ENCODE results near the gene BPI. TPM values are rescaled to one million over a fixed set of nuclear protein-coding genes. Genes with fewer than 3 reads are reported as not detected.

Gene BPI
- total and polyA plus RNA-seq, 2 experiments from 2014 or later: 0.10 TPM; not detected in 1

DNA sequence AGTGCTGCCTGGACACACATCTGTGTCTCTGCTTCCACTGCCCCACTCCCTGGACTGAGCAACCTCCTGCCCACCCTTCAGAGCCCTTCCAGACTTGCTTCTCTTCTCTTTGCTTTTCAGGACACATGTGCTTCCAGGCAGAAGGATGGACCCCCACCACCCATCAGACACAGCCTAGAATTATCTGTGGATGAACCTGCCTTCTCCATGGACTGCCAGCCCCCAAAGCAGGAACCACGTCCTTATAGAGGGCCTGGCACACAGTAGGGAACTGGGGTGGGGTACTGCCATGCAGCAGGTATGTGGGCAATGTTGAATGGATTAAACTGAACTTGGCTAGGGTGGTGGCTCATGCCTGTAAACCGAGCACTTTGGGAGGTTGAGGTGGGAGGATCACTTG, 47.0 kb upstream of the BPI start:
- Histone ChIP-seq H3K36me3 (ENCODE audit: low read depth) (no peaks in the 10 kb centered on the region), H3K4me2 (ENCODE audit: unreplicated experiment) (no peak overlapping the region), H3K4me1 (ENCODE audit: insufficient read depth) (peaks cover 41% of the 10 kb centered on the region), H3K9me2 (ENCODE audit: insufficient read depth) (no peaks in the 10 kb centered on the region), H3K79me2 (ENCODE audit: insufficient read depth) (peaks cover 25% of the 10 kb centered on the region), H2AFZ (no peak overlapping the region), H3K27ac (peak overlapping the region; percentile 59), H3K9me3 (ENCODE audit: low read depth) (no peaks in the 10 kb centered on the region), H3K4me3 (no peak overlapping the region), H4K20me1 (ENCODE audit: insufficient read depth) (no peaks in the 10 kb centered on the region), H3F3A (ENCODE audit: insufficient read depth) (peaks cover 29% of the 10 kb centered on the region), H3K27me3 (replicated peaks; ENCODE audit: insufficient read depth) (no peaks in the 10 kb centered on the region), H3K9ac (no peak overlapping the region)
- 75 to 81% methylated on average over 2 of the region's 2 CpGs for WGBS, 2 experiments (ENCODE audit: low coverage in 1 of 2, low lambda C conversion rate in 2 of 2, missing lambda C conversion rate in 2 of 2)
- in situ Hi-C loops (cut with MboI): no loop called here
- TF ChIP-seq EZH2 (IDR thresholded peaks at IDR 0.05; ENCODE audit: insufficient read depth, poor library complexity, severe bottlenecking) (no peak), EZH2phosphoT487 (IDR thresholded peaks at IDR 0.05; ENCODE audit: insufficient read depth, low read depth) (no peak)
- DNase-seq: no peak

GRCh38 chr20:38258545-38259215, 45.3 kb upstream of the BPI start:
- Histone ChIP-seq H3K9me3 (ENCODE audit: low read depth) (no peaks in the 10 kb centered on the region), H3K9me2 (ENCODE audit: insufficient read depth) (no peaks in the 10 kb centered on the region), H4K20me1 (ENCODE audit: insufficient read depth) (no peaks in the 10 kb centered on the region), H3K4me1 (ENCODE audit: insufficient read depth) (peaks cover 32% of the 10 kb centered on the region), H2AFZ (no peak overlapping the region), H3K4me3 (no peak overlapping the region), H3K27me3 (replicated peaks; ENCODE audit: insufficient read depth) (no peaks in the 10 kb centered on the region), H3K4me2 (ENCODE audit: unreplicated experiment) (no peak overlapping the region), H3K27ac (peak overlapping the region; percentile 59; the same call in 1 of the 2 replicates), H3F3A (ENCODE audit: insufficient read depth) (peaks cover 29% of the 10 kb centered on the region), H3K36me3 (ENCODE audit: low read depth) (no peaks in the 10 kb centered on the region), H3K9ac (no peak overlapping the region), H3K79me2 (ENCODE audit: insufficient read depth) (peaks cover 17% of the 10 kb centered on the region; the same call in 1 of the 2 replicates)
- in situ Hi-C loops (cut with MboI): no loop called here
- WGBS, 2 experiments (ENCODE audit: low coverage in 1 of 2, low lambda C conversion rate in 2 of 2, missing lambda C conversion rate in 2 of 2): 98 to 99% methylated on average over 7 of the region's 7 CpGs
- TF ChIP-seq EZH2 (IDR thresholded peaks at IDR 0.05; ENCODE audit: insufficient read depth, poor library complexity, severe bottlenecking): no peak
- TF ChIP-seq EZH2phosphoT487 (IDR thresholded peaks at IDR 0.05; ENCODE audit: insufficient read depth, low read depth): no peak
- DNase-seq: no peak

- no peaks in the 10 kb centered on the region for H3K36me3 ChIP-seq (ENCODE audit: low read depth)
- H3K27ac ChIP-seq: peak overlapping the region; percentile 71
- H3K79me2 ChIP-seq (ENCODE audit: insufficient read depth): peaks cover 7% of the 10 kb centered on the region; the same call in 1 of the 2 replicates
- WGBS, 2 experiments (ENCODE audit: low coverage in 1 of 2, low lambda C conversion rate in 2 of 2, missing lambda C conversion rate in 2 of 2): 7% methylated on average over 5 of the region's 5 CpGs
- H3K9me2 ChIP-seq (ENCODE audit: insufficient read depth): no peaks in the 10 kb centered on the region
- peak overlapping the region; percentile 78 for H2AFZ ChIP-seq
- peak overlapping the region; percentile 69 for H3K4me3 ChIP-seq
- no peaks in the 10 kb centered on the region for H3K27me3 ChIP-seq (replicated peaks; ENCODE audit: insufficient read depth)
- H3F3A ChIP-seq (ENCODE audit: insufficient read depth): peaks cover 29% of the 10 kb centered on the region
- no peaks in the 10 kb centered on the region for H3K9me3 ChIP-seq (ENCODE audit: low read depth)
- H4K20me1 ChIP-seq (ENCODE audit: insufficient read depth): no peaks in the 10 kb centered on the region
- TF ChIP-seq EZH2 (IDR thresholded peaks at IDR 0.05; ENCODE audit: insufficient read depth, poor library complexity, severe bottlenecking): no peak
- TF ChIP-seq EZH2phosphoT487 (IDR thresholded peaks at IDR 0.05; ENCODE audit: insufficient read depth, low read depth): no peak
- H3K4me2 ChIP-seq (ENCODE audit: unreplicated experiment): peak overlapping the region; percentile 82
- H3K4me1 ChIP-seq (ENCODE audit: insufficient read depth): peaks cover 30% of the 10 kb centered on the region
- in situ Hi-C loops (cut with MboI): no loop called here
- peak overlapping the region; percentile 77 for H3K9ac ChIP-seq
- DNase-seq: peak; percentile 50
Observed at GRCh38 chr20:38260025-38260377, 44.0 kb upstream of the BPI start.

DNA sequence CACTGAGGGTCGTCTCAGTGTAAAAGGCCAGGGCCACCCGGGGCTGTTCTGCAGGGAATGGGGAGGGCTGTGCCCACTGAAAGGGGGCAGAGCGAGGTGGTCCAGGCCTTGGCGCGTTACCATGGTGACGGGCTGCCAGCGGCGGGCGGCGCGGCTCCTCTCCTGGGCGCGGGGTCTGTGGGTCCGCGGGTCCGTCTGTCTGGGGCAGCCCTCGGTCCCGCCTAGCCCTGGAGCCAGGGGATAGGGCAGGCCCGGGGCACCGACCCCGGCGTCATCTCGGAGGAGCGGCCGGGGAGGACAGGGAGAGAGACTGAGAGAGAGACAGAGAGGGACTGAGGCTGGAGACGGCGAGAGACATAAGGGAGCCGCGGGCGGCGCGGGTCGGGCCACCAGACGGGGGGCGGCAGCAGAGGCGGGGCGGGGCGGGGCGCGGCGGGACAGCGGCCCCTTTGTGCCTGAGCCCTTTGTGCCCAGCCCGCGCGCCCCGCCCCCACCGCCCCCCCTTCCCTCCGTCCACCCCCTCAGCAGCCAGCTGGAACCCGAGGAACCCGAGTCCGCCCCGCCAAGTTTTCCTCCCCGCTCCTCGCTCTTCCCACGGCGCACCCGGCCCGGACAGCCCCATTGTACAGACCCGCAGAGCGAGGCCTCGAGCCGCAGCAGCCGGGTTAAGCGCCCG, 43.4 kb upstream of the BPI start, which contains the start of gene KIAA1755:
KIAA1755 (minus strand) TSS at position 358 of the 676 bp plus-strand sequence; CDS start at position 123, 235 bp downstream.
- Histone ChIP-seq H3K9ac (peak within 1 kb of the TSS; percentile 77), H4K20me1 (ENCODE audit: insufficient read depth) (no peaks in the 10 kb centered on the region), H3K79me2 (ENCODE audit: insufficient read depth) (peaks cover 7% of the 10 kb centered on the region; the same call in 1 of the 2 replicates), H2AFZ (peak within 1 kb of the TSS; percentile 78), H3K27me3 (replicated peaks; ENCODE audit: insufficient read depth) (no peaks in the 10 kb centered on the region), H3K36me3 (ENCODE audit: low read depth) (no peaks in the 10 kb centered on the region), H3K4me2 (ENCODE audit: unreplicated experiment) (peak within 1 kb of the TSS; percentile 82), H3K9me2 (ENCODE audit: insufficient read depth) (no peaks in the 10 kb centered on the region), H3F3A (ENCODE audit: insufficient read depth) (peaks cover 29% of the 10 kb centered on the region), H3K4me3 (peak within 1 kb of the TSS; percentile 69), H3K27ac (peak within 1 kb of the TSS; percentile 71), H3K4me1 (ENCODE audit: insufficient read depth) (peaks cover 26% of the 10 kb centered on the region), H3K9me3 (ENCODE audit: low read depth) (no peaks in the 10 kb centered on the region)
- in situ Hi-C loops (cut with MboI): no loop called here
- peak; percentile 61 for DNase-seq
- 2 to 3% methylated on average over 40 to 64 of the region's 65 CpGs for WGBS, 2 experiments (ENCODE audit: low coverage in 1 of 2, low lambda C conversion rate in 2 of 2, missing lambda C conversion rate in 2 of 2)
- no peak for TF ChIP-seq EZH2 (IDR thresholded peaks at IDR 0.05; ENCODE audit: insufficient read depth, poor library complexity, severe bottlenecking)
- TF ChIP-seq EZH2phosphoT487 (IDR thresholded peaks at IDR 0.05; ENCODE audit: insufficient read depth, low read depth): no peak

Measured in GM23248 (cell line).